Activated CD4-positive, CD25-positive, alpha-beta regulatory T cell (primary cell): ENCODE data around the gene STRADB.
"Not testable (repeated sequence)": the region's sequence is repeated elsewhere in the genome, so short reads cannot be mapped to it uniquely, and the experiment has no call there.

Source experiments
- DNase-seq, 4 experiments: peaks; one replicate each; lab custom pipeline; 2025; lab: John Stamatoyannopoulos, UW

Gene STRADB, protein sequence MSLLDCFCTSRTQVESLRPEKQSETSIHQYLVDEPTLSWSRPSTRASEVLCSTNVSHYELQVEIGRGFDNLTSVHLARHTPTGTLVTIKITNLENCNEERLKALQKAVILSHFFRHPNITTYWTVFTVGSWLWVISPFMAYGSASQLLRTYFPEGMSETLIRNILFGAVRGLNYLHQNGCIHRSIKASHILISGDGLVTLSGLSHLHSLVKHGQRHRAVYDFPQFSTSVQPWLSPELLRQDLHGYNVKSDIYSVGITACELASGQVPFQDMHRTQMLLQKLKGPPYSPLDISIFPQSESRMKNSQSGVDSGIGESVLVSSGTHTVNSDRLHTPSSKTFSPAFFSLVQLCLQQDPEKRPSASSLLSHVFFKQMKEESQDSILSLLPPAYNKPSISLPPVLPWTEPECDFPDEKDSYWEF

DNA sequence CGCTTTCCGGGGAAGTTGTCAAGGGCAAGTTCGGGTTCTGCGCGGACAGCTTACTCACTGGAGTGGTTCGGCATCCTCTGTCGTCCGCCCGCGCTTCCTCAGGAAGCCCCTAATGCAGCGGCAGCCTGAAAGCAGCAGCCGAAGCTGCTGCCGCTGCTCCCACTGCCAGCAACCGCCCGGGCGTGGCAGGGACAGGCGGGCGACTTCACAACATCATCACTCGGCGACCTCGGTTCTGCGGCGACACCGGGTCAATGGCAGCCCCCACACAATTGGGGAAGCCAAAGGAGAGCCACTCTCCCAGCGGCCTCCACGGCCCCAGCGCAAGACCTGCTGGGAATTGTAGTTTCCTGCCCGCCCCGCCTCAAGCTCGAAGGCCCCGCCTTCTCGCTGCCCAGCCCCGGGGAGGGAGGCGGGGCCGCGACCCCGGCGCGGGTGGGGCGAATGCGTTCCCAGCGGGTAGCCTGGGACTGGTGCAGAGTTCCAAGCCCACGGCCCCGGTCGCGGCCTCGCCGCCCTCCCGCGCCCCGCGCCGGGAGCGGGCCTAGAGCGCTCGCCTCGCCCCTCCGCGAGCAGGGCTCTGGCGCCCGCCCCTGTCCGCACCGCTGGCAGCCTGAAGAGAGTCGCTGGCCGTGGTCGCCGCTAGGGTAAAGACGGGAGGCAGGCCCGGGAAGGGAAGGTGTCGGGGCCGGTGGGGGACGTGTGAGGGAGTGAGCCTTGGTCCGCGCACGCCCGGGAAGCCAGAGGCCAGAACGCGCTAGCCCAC is at the start of gene STRADB, which contains the start of gene TRAK2:
STRADB (plus strand) TSS at position 449 of the 766 bp plus-strand sequence. CDS start 3,101 bp downstream, outside the sequence.
TRAK2 (minus strand) TSS at position 167 of the 766 bp plus-strand sequence. CDS start 30,951 bp downstream, outside the sequence.
- peak; percentile 83 to 92 (median 90) for DNase-seq

GRCh38 chr2:201401815-201402214 is 49.7 kb upstream of the STRADB start:
- no peak for DNase-seq

DNA sequence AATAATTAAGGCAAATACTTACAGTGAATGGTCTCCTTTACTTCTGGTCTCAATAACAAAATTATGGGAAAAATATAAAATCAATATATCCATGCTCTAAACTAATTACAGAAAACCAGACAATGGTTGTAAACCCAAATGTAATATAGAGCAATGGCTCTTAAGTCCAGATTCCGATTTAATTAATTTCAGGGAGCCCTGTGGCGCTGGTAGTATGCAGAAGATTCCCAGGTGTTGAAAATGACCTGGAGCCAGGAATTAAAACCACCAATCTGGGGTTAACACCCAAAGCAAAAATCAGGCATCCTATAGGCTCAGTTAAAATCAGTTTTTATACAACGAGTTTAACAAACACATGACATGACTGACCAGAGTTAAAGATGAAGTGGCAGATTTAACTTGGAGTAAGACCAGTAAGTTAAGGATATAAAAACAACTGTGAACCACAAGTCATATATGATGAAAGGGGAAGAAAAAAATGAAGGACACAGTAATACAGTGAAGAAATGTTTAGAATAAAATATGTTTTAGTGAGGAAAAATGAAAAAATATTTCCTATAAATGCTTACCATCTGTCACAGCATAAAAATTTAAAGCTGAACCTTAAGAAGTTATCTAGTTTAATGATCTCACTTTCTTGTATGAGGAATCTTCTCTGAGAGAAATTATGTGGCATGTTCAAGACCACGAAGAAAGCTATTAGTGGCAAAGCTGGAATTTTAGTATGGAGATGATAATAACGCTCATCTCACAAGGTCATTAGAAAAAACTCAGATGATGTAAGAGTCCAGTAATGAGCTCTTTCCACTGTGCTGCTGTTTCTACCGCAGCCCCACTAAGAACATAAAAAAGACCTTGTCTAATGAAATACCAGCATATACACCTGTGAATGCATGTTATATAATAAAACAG is 48.6 kb upstream of the STRADB start:
- no peak for DNase-seq

DNA sequence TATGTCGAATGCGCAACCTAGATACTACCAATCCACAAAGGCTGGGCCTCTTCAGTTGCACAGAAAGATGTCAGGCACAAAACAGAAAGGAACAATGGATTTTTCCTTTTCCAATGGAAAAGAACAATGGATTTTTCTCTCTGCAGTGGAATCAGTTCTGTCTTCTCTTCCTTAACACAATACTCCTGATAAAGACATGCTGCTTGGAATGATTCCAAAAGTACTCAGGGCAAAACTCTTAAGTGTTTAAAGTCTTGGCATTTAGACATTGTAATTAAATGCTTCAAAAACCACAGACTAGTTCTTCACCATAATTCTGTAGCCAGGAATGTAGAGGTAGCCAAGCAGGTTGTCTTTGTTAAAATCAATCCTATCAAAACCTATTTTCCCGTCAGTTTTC is 47.7 kb upstream of the STRADB start:
- no peak for DNase-seq

- DNase-seq, result no peak
Measured at GRCh38 chr2:201404699-201405280, 46.8 kb upstream of the STRADB start.

GRCh38 chr2:201406077-201406662 is 45.4 kb upstream of the STRADB start:
- DNase-seq, result no peak

- DNase-seq, result no peak
Measured at GRCh38 chr2:201407265-201407664, 44.3 kb upstream of the STRADB start.

DNA sequence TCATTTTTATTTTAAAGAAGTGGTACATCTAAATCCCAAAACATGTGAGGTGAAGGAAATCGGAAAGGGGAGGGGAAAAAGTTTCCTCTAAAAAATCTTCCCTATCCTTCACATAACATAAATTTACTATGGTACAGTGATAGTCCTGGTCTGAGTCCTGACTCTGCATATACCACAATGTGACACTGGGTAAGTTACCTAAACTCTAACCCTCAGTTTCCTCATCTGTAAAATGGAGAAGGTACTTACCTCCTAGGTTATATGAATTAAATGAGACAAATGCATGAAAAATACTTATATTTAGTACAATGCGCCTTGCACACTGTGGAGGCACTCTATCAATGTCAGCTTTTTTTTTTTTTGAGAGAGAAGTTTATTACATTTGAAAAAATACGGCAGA is 42.6 kb upstream of the STRADB start:
- no peak for DNase-seq

DNA sequence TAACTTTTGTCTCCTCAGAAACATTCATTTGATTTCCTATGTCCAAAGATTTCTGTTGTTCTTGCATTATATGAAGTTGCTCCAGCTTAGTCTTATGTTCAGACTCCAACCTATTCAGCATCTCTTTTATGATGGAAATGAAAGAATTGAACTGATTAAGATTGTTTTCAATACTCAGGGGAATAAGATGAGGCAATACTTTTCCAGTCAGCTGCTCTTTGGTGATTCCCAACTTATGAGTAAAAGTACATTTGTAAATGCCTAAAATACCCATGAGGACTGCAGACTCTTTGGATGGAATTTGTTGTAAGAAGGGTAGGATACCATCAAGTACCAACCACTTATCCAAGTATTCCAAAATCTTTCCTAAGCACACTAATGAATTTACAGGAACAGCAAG is 40.1 kb upstream of the STRADB start:
- DNase-seq, result no peak

- no peak for DNase-seq
Measured at GRCh38 chr2:201413143-201413542, 38.4 kb upstream of the STRADB start.

DNA sequence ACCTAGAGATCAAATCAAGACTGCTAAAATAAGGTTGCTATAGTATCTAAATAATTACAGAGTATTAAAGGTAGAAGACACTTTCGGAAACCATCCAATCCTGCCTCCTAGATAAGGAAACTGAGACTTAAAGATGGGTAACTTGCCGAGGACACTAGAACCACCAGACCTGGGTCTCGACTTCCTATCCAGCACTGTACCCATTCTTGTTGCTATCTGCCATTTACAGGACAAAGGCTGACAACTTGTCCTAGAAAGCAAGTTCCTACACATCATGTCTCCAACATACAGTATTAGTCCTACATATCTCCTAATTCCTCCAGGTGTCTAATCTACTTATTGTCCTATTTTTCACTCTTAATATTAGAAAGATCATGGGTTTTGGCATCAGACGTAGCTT is 38.0 kb upstream of the STRADB start:
- no peak for DNase-seq

- DNase-seq, result no peak
Measured at GRCh38 chr2:201414099-201415023, 37.2 kb upstream of the STRADB start.

- no peak for DNase-seq
Measured at GRCh38 chr2:201415149-201415548, 36.4 kb upstream of the STRADB start.

DNA sequence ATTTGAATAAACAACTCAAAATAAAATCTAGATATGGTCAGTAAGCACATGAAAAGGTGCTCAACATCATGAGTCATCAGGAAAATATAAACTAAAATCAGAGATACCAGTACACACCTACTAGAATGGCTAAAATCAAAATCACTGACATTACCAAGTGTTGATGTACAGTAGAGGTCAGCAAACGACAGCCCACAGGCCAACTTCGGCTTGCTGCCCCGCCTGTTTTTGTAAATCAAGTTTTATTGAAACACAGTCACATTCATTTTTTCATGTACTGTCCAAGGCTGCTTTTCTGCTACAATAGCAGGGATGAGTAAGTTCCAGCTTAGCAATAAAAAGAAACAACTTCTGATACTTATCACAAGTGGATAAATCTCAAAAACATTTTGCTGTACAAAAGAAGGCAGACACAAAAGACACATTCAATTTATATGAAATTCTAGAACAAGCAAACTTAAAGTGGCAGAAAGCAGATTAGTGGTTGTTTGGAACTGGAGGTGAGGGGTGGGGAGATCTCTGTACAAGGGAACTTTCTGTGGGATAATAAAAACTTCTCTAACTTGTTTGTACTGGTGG is 32.4 kb upstream of the STRADB start:
- no peak for DNase-seq

DNA sequence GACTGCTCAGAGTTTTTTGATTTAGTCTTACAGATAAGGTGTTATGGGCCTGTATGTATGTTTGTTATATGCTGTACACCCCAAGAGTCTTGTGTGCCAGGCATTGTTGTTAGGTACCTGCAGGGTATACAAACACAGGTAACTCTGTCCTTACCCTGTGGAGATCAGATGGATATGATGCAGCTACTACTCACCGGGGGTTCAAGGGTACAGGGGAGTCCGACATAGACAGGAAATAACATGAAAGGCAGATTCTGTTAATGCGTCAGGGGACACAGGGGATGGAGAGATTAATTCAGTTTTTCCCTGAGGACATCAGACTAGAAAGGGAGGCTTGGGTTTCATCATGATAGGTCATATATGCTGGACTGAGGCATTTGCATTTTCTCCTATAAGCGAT is 31.6 kb upstream of the STRADB start:
- no peak for DNase-seq

GRCh38 chr2:201420442-201421113 is 31.0 kb upstream of the STRADB start:
- no peak for DNase-seq

- DNase-seq, result no peak
Measured at GRCh38 chr2:201425952-201426351, 25.6 kb upstream of the STRADB start.

DNA sequence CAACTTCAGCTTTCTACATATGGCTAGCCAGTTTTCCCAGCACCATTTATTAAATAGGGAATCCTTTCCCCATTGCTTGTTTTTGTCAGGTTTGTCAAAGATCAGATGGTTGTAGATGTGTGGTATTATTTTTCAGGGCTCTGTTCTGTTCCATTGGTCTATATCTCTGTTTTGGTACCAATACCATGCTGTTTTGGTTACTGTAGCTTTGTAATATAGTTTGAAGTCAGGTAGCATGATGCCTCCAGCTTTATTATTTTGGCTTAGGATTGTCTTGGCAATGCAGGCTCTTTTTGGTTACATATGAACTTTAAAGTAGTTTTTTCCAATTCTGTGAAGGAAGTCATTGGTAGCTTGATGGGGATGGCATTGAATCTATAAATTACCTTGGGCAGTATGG is 23.2 kb upstream of the STRADB start:
- DNase-seq, result not testable (repeated sequence)

GRCh38 chr2:201429835-201430234 is 21.7 kb upstream of the STRADB start:
- DNase-seq, result not testable (repeated sequence)
